ENCODE results near the gene MAD1L1.

DNA sequence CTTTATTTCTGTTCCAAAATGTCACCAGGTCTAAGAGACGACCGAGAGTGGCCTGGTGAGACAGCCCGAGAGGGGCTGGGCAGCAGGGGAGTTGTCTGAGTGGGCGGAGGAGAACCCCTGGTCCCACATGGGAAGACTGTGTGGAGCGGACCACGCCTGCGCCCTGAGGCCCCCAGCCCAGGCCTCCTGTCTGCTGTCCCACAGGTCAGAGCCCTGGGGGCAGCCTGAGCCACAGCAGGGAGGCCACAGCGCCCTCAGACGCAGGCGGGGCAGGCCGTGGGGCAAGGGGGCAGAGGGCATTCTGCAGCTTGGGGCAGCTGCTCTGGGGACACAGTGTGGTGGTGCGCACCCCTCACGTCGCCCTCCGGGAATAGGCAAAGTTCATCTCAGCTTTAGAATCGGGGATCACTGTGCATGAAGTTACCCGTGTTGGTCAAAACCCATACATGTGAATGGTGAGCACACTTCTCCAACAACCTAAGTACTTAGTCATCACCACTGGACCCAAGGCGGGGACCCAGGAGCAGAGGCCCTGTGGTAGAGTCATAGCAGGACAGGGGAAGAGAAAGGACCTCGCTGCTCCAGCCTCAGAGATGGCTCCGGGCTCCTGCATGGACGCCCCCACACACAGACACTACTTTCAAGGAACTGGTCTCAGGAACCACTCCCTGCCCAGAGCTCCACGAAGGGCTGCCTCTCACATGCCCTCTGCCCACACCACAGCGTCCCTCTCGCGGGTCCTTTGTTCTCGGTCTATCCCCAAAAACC lies 348.0 kb downstream of the MAD1L1 start:
- TF ChIP-seq, protein P1, sequence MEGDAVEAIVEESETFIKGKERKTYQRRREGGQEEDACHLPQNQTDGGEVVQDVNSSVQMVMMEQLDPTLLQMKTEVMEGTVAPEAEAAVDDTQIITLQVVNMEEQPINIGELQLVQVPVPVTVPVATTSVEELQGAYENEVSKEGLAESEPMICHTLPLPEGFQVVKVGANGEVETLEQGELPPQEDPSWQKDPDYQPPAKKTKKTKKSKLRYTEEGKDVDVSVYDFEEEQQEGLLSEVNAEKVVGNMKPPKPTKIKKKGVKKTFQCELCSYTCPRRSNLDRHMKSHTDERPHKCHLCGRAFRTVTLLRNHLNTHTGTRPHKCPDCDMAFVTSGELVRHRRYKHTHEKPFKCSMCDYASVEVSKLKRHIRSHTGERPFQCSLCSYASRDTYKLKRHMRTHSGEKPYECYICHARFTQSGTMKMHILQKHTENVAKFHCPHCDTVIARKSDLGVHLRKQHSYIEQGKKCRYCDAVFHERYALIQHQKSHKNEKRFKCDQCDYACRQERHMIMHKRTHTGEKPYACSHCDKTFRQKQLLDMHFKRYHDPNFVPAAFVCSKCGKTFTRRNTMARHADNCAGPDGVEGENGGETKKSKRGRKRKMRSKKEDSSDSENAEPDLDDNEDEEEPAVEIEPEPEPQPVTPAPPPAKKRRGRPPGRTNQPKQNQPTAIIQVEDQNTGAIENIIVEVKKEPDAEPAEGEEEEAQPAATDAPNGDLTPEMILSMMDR (conservative IDR thresholded peaks at IDR 0.05 in 1 of 2, IDR thresholded peaks at IDR 0.05 in 1 of 2; ENCODE audit: low read depth in 1 of 2, low read length in 2 of 2): no peak
- TF ChIP-seq EZH2 (IDR thresholded peaks at IDR 0.05; ENCODE audit: low read length, missing control alignments): no peak

Data from fibroblast of lung (primary cell).